ENCODE results near the gene GNB4. TPM values are rescaled to one million over a fixed set of nuclear protein-coding genes. Genes with fewer than 3 reads are reported as not detected.

Gene GNB4
- total RNA-seq, 1 experiment from 2014 or later, result 36.7 TPM

GRCh38 chr3:179404307-179404706 is 47.0 kb downstream of the GNB4 start:
- H3K27ac Mint-ChIP-seq, result 0 out of 2 replicates have a peak overlapping the region, but pooled peaks have one; percentile 32
- CTCF ChIA-PET, result no interaction called here
- ATAC-seq (peak; percentile 72), DNase-seq (ENCODE audit: low spot score) (no peak)
- H3K4me3 Mint-ChIP-seq, result no peak overlapping the region
- H3K36me3 Mint-ChIP-seq, result peaks cover 11% of the 10 kb centered on the region; the same call in 1 of the 2 replicates
- TF ChIP-seq, protein P1, sequence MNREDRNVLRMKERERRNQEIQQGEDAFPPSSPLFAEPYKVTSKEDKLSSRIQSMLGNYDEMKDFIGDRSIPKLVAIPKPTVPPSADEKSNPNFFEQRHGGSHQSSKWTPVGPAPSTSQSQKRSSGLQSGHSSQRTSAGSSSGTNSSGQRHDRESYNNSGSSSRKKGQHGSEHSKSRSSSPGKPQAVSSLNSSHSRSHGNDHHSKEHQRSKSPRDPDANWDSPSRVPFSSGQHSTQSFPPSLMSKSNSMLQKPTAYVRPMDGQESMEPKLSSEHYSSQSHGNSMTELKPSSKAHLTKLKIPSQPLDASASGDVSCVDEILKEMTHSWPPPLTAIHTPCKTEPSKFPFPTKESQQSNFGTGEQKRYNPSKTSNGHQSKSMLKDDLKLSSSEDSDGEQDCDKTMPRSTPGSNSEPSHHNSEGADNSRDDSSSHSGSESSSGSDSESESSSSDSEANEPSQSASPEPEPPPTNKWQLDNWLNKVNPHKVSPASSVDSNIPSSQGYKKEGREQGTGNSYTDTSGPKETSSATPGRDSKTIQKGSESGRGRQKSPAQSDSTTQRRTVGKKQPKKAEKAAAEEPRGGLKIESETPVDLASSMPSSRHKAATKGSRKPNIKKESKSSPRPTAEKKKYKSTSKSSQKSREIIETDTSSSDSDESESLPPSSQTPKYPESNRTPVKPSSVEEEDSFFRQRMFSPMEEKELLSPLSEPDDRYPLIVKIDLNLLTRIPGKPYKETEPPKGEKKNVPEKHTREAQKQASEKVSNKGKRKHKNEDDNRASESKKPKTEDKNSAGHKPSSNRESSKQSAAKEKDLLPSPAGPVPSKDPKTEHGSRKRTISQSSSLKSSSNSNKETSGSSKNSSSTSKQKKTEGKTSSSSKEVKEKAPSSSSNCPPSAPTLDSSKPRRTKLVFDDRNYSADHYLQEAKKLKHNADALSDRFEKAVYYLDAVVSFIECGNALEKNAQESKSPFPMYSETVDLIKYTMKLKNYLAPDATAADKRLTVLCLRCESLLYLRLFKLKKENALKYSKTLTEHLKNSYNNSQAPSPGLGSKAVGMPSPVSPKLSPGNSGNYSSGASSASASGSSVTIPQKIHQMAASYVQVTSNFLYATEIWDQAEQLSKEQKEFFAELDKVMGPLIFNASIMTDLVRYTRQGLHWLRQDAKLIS (CRISPR knock-in tag; IDR thresholded peaks at IDR 0.05; ENCODE audit: borderline replicate concordance), result no peak
- TF ChIP-seq TP53 (CRISPR knock-in tag; IDR thresholded peaks at IDR 0.05) (no peak), ZNF138 (CRISPR knock-in tag; conservative IDR thresholded peaks at IDR 0.05) (no peak), ZNF416 (CRISPR knock-in tag; IDR thresholded peaks at IDR 0.05) (no peak), IRF2 (CRISPR knock-in tag; IDR thresholded peaks at IDR 0.05; ENCODE audit: borderline replicate concordance, low read depth) (no peak), PRRX2 (CRISPR knock-in tag; IDR thresholded peaks at IDR 0.05) (no peak), FOXK1 (CRISPR knock-in tag; IDR thresholded peaks at IDR 0.05) (no peak), ZNF396 (CRISPR knock-in tag; IDR thresholded peaks at IDR 0.05; ENCODE audit: borderline replicate concordance) (no peak), PRDM15 (CRISPR knock-in tag; IDR thresholded peaks at IDR 0.05) (no peak), NR1H2 (CRISPR knock-in tag; IDR thresholded peaks at IDR 0.05) (no peak), NR2C2 (CRISPR knock-in tag; IDR thresholded peaks at IDR 0.05) (no peak), SP1 (CRISPR knock-in tag; conservative IDR thresholded peaks at IDR 0.05) (no peak), ZNF121 (CRISPR knock-in tag; IDR thresholded peaks at IDR 0.05) (no peak), ELF4 (CRISPR knock-in tag; IDR thresholded peaks at IDR 0.05; ENCODE audit: low read depth) (no peak), E2F1 (CRISPR knock-in tag; IDR thresholded peaks at IDR 0.05) (no peak)
- TF ChIP-seq, protein P2, sequence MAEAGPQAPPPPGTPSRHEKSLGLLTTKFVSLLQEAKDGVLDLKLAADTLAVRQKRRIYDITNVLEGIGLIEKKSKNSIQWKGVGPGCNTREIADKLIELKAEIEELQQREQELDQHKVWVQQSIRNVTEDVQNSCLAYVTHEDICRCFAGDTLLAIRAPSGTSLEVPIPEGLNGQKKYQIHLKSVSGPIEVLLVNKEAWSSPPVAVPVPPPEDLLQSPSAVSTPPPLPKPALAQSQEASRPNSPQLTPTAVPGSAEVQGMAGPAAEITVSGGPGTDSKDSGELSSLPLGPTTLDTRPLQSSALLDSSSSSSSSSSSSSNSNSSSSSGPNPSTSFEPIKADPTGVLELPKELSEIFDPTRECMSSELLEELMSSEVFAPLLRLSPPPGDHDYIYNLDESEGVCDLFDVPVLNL (CRISPR knock-in tag; IDR thresholded peaks at IDR 0.05; ENCODE audit: borderline replicate concordance, low read depth), result no peak
- TF ChIP-seq, protein P3, sequence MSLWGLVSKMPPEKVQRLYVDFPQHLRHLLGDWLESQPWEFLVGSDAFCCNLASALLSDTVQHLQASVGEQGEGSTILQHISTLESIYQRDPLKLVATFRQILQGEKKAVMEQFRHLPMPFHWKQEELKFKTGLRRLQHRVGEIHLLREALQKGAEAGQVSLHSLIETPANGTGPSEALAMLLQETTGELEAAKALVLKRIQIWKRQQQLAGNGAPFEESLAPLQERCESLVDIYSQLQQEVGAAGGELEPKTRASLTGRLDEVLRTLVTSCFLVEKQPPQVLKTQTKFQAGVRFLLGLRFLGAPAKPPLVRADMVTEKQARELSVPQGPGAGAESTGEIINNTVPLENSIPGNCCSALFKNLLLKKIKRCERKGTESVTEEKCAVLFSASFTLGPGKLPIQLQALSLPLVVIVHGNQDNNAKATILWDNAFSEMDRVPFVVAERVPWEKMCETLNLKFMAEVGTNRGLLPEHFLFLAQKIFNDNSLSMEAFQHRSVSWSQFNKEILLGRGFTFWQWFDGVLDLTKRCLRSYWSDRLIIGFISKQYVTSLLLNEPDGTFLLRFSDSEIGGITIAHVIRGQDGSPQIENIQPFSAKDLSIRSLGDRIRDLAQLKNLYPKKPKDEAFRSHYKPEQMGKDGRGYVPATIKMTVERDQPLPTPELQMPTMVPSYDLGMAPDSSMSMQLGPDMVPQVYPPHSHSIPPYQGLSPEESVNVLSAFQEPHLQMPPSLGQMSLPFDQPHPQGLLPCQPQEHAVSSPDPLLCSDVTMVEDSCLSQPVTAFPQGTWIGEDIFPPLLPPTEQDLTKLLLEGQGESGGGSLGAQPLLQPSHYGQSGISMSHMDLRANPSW (CRISPR knock-in tag; conservative IDR thresholded peaks at IDR 0.05; ENCODE audit: low read depth), result no peak
- peaks cover 44% of the 10 kb centered on the region for H3K4me1 Mint-ChIP-seq
- no peaks in the 10 kb centered on the region for H3K27me3 Mint-ChIP-seq (ENCODE audit: low read depth)
- POLR2A ChIA-PET, result no interaction called here
- no peaks in the 10 kb centered on the region for H3K9me3 Mint-ChIP-seq
